Choroid plexus epithelial cell (primary cell): ENCODE measurements around the gene PTPRZ1.
A peak's percentile ranks its signal among the peaks of the same experiment; 100 is the strongest.

Experiments
- DNase-seq: peaks from one replicate; pipeline ENCODE4 v3.0.0-alpha.2; 2010; ENCODE audit warnings: low read depth
- H3K4me3 ChIP-seq: 2 replicates; pipeline ENCODE4 v1.5.1; 2011; ENCODE audit warnings: low read depth, mild to moderate bottlenecking, control low read depth, low read length, moderate library complexity
- CTCF ChIP-seq: conservative IDR thresholded peaks from 2 replicates; pipeline ENCODE4 v1.5.1; 2011; ENCODE audit warnings: low read depth, mild to moderate bottlenecking, control low read depth, inconsistent platforms, low read length, moderate library complexity

PTPRZ1 gene

DNA sequence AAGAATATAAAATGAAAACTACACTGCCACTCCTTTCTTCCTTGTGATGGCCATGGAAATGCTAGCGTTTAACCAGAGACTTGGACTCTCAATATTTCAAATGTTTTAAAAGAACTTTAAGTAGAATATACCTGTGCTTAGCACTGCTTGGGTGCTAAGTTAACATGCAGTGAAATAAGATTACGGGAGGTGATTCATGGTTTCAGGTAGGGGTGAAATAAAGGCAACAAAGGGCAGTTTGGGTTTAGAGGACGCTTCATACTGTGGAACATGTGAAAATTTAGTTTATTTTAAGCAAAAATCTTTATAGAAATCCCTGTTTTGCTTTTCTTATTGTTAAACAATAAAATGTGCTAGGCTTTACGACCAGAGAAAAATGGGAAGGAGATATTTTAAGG is 94.0 kb downstream of the PTPRZ1 start:
- no peak for DNase-seq
- no peak overlapping the region for H3K4me3 ChIP-seq
- no peak for TF ChIP-seq CTCF

DNA sequence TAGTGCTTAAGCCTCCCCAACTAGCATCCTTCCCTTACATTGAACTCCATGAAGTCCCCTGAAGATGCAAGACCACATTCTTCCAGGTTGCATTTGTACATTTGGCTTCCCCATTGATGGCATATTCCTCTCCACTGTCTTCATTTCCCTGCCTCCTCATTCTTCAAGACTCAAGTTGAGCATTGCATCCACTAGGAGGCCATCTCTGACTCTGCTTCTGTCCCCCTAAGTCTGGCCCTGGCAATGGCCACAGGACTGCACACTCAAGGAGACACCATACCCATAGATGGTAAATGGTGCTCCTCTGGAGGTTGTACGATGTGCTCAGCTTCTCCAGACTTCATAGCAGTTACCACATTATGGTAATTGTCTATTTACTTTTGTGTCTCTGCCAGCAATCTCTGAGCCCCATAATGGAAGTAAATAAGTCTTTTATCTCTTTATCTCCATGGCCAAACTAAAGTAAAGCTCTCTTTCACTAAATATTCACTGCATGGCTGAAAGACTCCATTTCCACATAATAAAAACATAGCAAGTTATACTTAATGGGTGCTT is 112.6 kb downstream of the PTPRZ1 start:
- TF ChIP-seq CTCF = peak; percentile 15
- no peak overlapping the region for H3K4me3 ChIP-seq
- DNase-seq = peak; percentile 2

- TF ChIP-seq CTCF = no peak
- H3K4me3 ChIP-seq = no peak overlapping the region
- DNase-seq = no peak
These were observed 119.1 kb downstream of the PTPRZ1 start for GRCh38 chr7:121992068-121992467.

- peak; percentile 84 for TF ChIP-seq CTCF
- no peak overlapping the region for H3K4me3 ChIP-seq
- DNase-seq = peak; percentile 93
These were observed 121.9 kb downstream of the PTPRZ1 start for GRCh38 chr7:121994625-121995410.

DNA sequence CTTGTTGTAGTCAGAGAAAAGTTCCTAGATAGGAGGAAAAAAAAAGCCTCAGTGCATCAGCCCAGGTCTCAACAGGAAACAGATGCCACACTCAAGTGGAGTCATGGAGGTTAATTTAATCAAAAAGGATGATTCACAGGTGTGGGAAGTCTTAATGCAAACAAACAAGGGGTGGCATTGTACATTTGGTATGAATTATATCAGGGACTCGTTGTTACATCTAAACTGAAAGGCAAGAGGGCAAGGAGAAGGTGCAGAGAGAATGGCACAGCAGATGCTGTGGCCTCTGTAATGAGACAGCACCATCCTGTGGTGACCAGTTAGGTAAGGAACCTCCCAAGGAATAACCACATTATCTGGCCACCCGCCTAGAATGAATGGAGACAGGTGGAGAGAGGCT is 133.7 kb downstream of the PTPRZ1 start:
- no peak for TF ChIP-seq CTCF
- DNase-seq = no peak

DNA sequence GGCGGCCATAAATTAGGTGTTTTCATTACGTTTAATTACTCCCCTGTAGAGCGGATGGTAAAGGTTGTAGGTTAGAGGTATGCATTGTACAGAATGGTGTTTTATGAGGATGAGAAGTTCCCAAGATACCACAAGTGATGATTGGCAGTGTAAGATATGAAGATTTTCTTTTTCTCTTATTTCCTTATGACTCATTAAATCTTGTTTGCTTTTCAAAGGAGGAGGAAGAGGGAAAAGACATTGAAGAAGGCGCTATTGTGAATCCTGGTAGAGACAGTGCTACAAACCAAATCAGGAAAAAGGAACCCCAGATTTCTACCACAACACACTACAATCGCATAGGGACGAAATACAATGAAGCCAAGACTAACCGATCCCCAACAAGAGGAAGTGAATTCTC is 137.2 kb downstream of the PTPRZ1 start:
- no peak for TF ChIP-seq CTCF

More for the DNA sequence above, 133.7 kb downstream of the PTPRZ1 start:
- H3K4me3 ChIP-seq = no peak overlapping the region

DNA sequence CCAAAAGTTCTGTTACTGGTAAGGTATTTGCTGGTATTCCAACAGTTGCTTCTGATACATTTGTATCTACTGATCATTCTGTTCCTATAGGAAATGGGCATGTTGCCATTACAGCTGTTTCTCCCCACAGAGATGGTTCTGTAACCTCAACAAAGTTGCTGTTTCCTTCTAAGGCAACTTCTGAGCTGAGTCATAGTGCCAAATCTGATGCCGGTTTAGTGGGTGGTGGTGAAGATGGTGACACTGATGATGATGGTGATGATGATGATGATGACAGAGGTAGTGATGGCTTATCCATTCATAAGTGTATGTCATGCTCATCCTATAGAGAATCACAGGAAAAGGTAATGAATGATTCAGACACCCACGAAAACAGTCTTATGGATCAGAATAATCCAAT is 140.1 kb downstream of the PTPRZ1 start:
- H3K4me3 ChIP-seq = no peak overlapping the region
- DNase-seq = peak; percentile 5
- no peak for TF ChIP-seq CTCF

More for the DNA sequence above, 137.2 kb downstream of the PTPRZ1 start:
- no peak for DNase-seq
- no peak overlapping the region for H3K4me3 ChIP-seq
